Measurements from ENCODE around the gene BMP10. TPM values are rescaled to one million over a fixed set of nuclear protein-coding genes. Genes with fewer than 3 reads are reported as not detected.

BMP10 gene
- polyA plus RNA-seq, 3 donors, result not detected

DNA sequence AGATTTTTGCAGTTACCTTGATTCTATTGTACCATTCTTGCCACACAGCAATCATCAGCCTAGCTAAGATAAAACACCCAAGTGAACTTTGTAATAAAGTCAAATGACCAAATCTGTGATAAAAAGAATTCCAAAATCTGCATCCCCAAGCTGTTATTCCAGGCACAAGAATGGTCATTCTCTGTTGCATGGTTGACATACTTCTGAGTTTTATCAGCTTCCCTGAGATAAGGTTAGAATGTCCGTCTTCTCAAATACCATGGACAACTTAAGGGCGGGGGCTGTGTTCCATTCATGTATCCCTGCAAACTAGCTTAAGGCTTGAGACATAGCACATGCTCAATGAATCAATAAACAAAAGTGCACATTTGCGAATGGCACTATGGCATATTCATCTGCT, 8.1 kb upstream of the BMP10 start:
- H2AFZ ChIP-seq (ENCODE audit: insufficient read depth, low read depth, low read length, poor library complexity, severe bottlenecking), result no peak overlapping the region
- H4K20me1 ChIP-seq (ENCODE audit: insufficient read depth, low read length), result no peaks in the 10 kb centered on the region
- H3K4me1 Mint-ChIP-seq, result peaks cover 2% of the 10 kb centered on the region
- no peak overlapping the region for H3K9ac ChIP-seq (ENCODE audit: insufficient read depth, low read length, poor library complexity, severe bottlenecking)
- no peak overlapping the region for H3K27ac ChIP-seq (ENCODE audit: low read depth in 1 of 2, low read length in 2 of 2)
- no peaks in the 10 kb centered on the region for H3K36me3 Mint-ChIP-seq
- DNase-seq, result no peak
- no peak overlapping the region for H3K4me3 Mint-ChIP-seq
- 100% methylated on average over 3 of the region's 3 CpGs for WGBS (ENCODE audit: insufficient coverage)
- H3K4me3 ChIP-seq (replicated peaks in 1 of 3; ENCODE audit: low read depth in 2 of 3, low read length in 3 of 3), result no peak overlapping the region
- no peaks in the 10 kb centered on the region for H3K27me3 ChIP-seq (ENCODE audit: control insufficient read depth in 2 of 2, insufficient read depth in 2 of 2, low read length in 2 of 2)
- H3K9me3 ChIP-seq (replicated peaks in 1 of 2; ENCODE audit: control insufficient read depth in 1 of 2, insufficient read depth in 1 of 2, low read length in 2 of 2), result no peaks in the 10 kb centered on the region
- H3K4me1 ChIP-seq (ENCODE audit: control insufficient read depth in 1 of 2, insufficient read depth in 2 of 2, low read length in 2 of 2), result no peaks in the 10 kb centered on the region
- no peak overlapping the region for H3K27ac Mint-ChIP-seq
- no peaks in the 10 kb centered on the region for H3K36me3 ChIP-seq (replicated peaks in 1 of 2; ENCODE audit: control insufficient read depth in 1 of 2, insufficient read depth in 2 of 2, low read length in 2 of 2)
- H3K79me2 ChIP-seq (ENCODE audit: insufficient read depth, low read length), result no peaks in the 10 kb centered on the region
- TF ChIP-seq, protein P1, sequence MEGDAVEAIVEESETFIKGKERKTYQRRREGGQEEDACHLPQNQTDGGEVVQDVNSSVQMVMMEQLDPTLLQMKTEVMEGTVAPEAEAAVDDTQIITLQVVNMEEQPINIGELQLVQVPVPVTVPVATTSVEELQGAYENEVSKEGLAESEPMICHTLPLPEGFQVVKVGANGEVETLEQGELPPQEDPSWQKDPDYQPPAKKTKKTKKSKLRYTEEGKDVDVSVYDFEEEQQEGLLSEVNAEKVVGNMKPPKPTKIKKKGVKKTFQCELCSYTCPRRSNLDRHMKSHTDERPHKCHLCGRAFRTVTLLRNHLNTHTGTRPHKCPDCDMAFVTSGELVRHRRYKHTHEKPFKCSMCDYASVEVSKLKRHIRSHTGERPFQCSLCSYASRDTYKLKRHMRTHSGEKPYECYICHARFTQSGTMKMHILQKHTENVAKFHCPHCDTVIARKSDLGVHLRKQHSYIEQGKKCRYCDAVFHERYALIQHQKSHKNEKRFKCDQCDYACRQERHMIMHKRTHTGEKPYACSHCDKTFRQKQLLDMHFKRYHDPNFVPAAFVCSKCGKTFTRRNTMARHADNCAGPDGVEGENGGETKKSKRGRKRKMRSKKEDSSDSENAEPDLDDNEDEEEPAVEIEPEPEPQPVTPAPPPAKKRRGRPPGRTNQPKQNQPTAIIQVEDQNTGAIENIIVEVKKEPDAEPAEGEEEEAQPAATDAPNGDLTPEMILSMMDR (IDR thresholded peaks at IDR 0.05), result no peak
- no peak overlapping the region for H3K4me2 ChIP-seq (replicated peaks; ENCODE audit: extremely low read depth, low read length, poor library complexity, severe bottlenecking)
- H3K27me3 Mint-ChIP-seq (ENCODE audit: low read depth in 3 of 3), result peaks cover 0 to 3% (median 0%) of the 10 kb centered on the region in 3 donors
- no peaks in the 10 kb centered on the region for H3K9me3 Mint-ChIP-seq
- intact Hi-C loops (cut with micrococcal nuclease), result no loop called here

DNA sequence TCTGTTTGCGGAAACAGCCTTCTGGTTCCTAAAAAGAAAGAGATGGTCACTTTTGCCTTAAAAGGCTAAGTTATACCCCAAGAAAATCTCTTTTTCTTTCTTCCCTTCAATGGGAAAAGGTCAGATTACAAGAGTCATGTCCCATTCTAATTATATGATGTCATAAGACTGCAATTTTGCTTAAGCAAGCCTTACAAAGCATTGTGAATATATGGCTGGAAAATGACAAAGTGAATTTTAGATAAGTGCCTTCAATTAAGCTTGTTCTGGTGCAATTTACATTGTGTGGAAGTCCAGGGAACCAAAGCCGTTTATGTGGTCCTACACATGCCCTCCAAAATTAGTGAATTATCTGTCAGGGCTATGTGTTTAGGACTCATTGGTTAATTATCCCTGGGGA, 7.6 kb upstream of the BMP10 start:
- Histone ChIP-seq H3K4me3 (replicated peaks in 1 of 3; ENCODE audit: low read depth in 2 of 3, low read length in 3 of 3) (no peak overlapping the region), H3K4me1 (ENCODE audit: control insufficient read depth in 1 of 2, insufficient read depth in 2 of 2, low read length in 2 of 2) (no peaks in the 10 kb centered on the region), H3K79me2 (ENCODE audit: insufficient read depth, low read length) (no peaks in the 10 kb centered on the region), H2AFZ (ENCODE audit: insufficient read depth, low read depth, low read length, poor library complexity, severe bottlenecking) (no peak overlapping the region), H3K4me2 (replicated peaks; ENCODE audit: extremely low read depth, low read length, poor library complexity, severe bottlenecking) (no peak overlapping the region), H3K9ac (ENCODE audit: insufficient read depth, low read length, poor library complexity, severe bottlenecking) (no peak overlapping the region), H4K20me1 (ENCODE audit: insufficient read depth, low read length) (no peaks in the 10 kb centered on the region), H3K36me3 (replicated peaks in 1 of 2; ENCODE audit: control insufficient read depth in 1 of 2, insufficient read depth in 2 of 2, low read length in 2 of 2) (no peaks in the 10 kb centered on the region), H3K27me3 (ENCODE audit: control insufficient read depth in 2 of 2, insufficient read depth in 2 of 2, low read length in 2 of 2) (no peaks in the 10 kb centered on the region), H3K9me3 (replicated peaks in 1 of 2; ENCODE audit: control insufficient read depth in 1 of 2, insufficient read depth in 1 of 2, low read length in 2 of 2) (no peaks in the 10 kb centered on the region), H3K27ac (ENCODE audit: low read depth in 1 of 2, low read length in 2 of 2) (no peak overlapping the region)
- Mint-ChIP-seq H3K36me3 (no peaks in the 10 kb centered on the region), H3K9me3 (no peaks in the 10 kb centered on the region), H3K4me3 (no peak overlapping the region), H3K27me3 (ENCODE audit: low read depth in 3 of 3) (peaks cover 0 to 3% (median 0%) of the 10 kb centered on the region in 3 donors), H3K27ac (no peak overlapping the region), H3K4me1 (peaks cover 2% of the 10 kb centered on the region)
- 100% methylated on average over 1 of the region's 2 CpGs for WGBS (ENCODE audit: insufficient coverage)
- TF ChIP-seq, protein P1 (IDR thresholded peaks at IDR 0.05), result no peak
- intact Hi-C loops (cut with micrococcal nuclease), result no loop called here
- no peak for DNase-seq

Measured in CD14-positive monocyte (primary cell).